ENCODE data around the gene PGA4.
"Not testable (repeated sequence)": the region's sequence is repeated elsewhere in the genome, so short reads cannot be mapped to it uniquely, and the experiment has no call there.

Gene PGA4

DNA sequence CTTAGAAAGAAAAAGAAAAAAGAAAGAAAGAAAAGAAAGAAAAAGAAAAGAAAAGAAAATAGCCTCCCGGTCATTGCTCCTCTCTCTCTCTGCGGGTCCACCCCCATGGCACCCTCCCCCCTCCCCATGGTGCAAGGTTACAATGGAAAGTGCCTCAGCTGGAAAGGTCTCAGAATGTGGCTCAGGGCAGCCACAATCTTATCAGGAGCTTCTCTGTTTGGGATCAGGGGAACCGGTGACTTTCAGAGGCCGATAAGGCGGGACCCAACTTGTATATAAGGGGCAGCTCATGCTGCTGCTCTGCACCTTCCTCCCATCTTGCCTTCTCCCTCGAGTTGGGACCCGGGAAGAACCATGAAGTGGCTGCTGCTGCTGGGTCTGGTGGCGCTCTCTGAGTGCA is at the start of gene PGA4:
Gene PGA4, plus strand, starts transcription at position 301 of the 400 bp plus-strand sequence. Its CDS starts 54 bp downstream, at position 355.
- not testable (repeated sequence) for DNase-seq (ENCODE audit: low spot score)

GRCh38 chr11:61172356-61172755 is 49.8 kb upstream of the PGA4 start:
- no peak for DNase-seq (ENCODE audit: low spot score)

DNA sequence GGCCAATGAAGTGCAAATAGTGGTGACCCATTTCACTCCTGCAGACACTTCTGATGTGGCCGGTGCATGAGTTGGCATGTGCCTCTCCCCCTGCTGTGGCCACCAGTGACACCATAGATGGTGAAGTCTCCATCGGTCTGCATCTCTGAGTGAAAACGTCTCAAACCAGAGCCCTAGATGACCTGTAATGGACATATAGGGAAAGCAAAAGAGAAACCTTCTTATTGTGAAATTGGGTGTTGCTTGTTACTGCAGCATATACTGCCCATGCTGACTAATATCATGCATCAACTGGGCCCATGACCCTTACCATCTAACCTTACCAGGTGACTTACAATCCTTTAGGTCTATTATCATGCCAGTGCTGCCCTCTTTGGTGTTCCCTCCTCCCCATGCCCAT is 49.3 kb upstream of the PGA4 start:
- no peak for DNase-seq (ENCODE audit: low spot score)

- DNase-seq (ENCODE audit: low spot score), result no peak
These were observed 48.7 kb upstream of the PGA4 start for GRCh38 chr11:61173456-61173855.

- DNase-seq (ENCODE audit: low spot score), result no peak
These were observed 47.9 kb upstream of the PGA4 start for GRCh38 chr11:61174273-61174672.

DNA sequence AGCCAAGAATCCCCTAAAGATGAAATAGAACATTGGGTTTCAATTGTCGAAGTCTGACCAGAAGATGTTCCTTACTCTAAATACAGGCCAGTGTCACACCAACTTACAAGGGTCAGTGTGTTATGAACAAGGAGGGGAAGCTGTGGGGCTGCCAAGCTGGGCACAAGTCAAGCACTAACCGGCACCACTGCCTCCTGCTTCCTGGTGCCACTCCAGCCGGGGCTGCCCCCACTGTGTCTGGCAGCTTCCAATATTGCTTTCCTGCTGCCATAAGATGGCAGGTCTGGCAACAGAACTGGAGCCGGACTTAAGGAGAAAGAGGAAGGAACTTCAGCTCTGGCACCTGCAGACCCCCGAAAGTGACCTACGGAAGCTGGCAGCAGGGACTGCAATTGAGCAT is 47.2 kb upstream of the PGA4 start:
- no peak for DNase-seq (ENCODE audit: low spot score)

DNA sequence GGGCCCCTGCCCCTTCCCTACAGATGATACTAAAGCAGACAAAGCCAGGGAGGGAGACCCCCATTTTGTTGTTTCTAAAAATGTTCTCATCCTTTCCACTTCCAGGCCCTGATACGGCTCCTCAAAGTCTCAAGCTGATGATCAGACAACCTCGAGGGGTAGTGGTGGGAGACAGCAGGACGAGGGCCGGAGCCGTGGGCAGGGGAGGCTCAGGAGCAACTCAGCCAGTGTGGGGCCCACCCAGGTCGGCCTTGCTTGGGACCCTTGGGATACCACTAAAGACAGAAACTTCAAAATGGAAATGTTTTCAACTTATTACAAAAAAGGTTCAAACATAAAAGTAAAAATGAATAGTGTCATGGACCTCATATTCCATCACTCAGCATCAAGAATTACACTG is 45.7 kb upstream of the PGA4 start:
- DNase-seq (ENCODE audit: low spot score), result no peak

- not testable (repeated sequence) for DNase-seq (ENCODE audit: low spot score)
These were observed 41.9 kb upstream of the PGA4 start for GRCh38 chr11:61180205-61180604.

GRCh38 chr11:61181489-61181888 is 40.7 kb upstream of the PGA4 start:
- DNase-seq (ENCODE audit: low spot score), result no peak

DNA sequence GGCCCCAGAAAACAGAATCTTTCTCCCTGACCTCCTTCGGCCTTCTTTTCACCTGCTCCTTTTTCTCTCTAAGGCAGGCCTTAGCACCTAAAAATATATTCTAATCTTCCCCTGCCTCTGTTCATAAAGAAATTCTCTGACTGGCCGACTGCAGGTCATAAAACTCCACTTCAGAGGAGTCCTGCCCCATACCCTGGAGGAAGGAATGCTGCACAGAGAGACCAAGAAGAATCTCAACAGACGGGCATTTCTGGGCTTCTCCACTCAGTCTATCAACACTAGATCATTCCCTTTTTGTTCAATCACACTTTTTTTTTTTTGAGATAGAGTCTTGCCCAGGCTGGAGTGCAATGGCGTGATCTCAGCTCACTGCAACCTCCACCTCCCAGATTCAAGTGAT is 38.5 kb upstream of the PGA4 start:
- DNase-seq (ENCODE audit: low spot score), result no peak

DNA sequence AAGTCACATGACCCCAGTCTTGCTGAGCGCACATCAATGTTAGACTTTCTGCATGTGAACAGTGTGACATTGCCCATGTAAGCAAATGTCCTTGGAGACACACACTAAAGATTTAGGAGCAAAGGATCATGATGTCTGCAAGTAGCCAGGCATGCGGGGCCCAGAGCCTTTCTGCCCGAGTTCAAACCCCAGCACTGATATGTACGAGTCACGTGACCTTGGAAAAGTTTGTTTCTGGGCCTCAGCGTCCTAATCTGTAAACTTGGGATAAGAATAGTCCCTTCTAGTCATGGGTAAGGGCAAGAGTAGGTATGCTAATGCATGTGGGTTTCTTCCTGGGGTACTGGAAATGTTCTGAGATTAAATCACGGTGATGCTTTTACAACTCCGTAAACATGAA is 35.6 kb upstream of the PGA4 start:
- no peak for DNase-seq (ENCODE audit: low spot score)

- peak; percentile 43 for DNase-seq (ENCODE audit: low spot score)
These were observed 34.5 kb upstream of the PGA4 start for GRCh38 chr11:61187505-61188130.

GRCh38 chr11:61189933-61190332 is 32.2 kb upstream of the PGA4 start:
- no peak for DNase-seq (ENCODE audit: low spot score)

GRCh38 chr11:61193596-61193995 is 28.6 kb upstream of the PGA4 start:
- no peak for DNase-seq (ENCODE audit: low spot score)

DNA sequence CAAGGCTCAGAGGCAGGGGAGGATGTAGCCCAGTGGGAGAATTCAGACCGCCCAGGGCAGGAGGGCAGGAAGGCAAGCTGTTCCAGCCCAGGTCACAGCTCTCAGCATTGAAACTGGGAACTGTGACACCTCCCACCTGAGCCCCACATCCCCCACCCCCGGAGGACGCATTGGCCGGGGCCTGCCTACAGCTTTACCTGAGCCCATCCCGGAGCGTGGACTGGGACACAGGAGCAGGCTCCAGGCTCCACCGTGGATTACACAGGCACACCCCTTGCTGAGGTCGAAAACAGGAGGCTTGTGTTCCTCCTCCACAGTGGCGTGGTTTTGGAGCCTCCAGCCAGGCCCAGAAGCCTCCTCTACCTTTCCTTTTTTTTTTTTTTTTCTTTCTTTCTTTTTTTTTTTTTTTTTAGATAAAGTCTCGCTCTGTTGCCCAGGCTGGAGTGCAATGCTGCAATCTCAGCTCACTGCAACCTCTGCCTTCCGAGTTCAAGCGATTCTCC is 27.9 kb upstream of the PGA4 start:
- DNase-seq (ENCODE audit: low spot score), result no peak

DNA sequence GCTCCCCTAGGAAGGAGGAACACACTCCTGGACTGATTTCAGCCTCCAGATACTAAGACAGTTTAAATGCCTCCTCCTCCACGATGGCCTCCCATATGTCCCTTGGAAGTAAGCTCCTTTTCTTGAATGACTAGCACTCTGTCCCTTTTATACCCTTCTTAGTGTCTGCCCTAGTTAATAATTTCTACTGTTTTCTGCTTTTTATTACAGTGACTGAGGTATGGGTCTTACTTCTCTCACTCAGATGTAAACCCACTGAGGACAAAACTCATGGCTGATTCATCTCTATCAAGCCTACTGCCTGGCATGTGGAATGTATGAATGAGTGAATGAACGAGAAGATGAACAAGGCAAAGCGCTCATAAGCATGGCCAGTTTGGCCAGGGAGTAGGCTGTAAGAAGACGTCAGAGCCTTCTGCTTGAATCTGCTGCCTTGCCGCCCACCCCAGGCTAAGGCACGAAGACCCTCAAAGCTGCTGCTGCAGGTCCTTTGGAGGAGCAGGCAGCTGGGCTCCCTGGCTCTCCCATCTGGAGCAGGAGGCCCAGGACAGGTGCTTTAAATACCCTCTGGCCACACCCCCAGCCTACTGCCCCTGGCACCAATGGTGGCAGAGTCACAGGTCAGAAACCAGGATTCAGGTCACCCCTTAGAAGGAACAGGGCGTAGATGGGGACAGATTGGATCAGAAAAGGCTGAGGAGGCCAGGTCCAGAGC is 27.0 kb upstream of the PGA4 start:
- DNase-seq (ENCODE audit: low spot score), result no peak

DNA sequence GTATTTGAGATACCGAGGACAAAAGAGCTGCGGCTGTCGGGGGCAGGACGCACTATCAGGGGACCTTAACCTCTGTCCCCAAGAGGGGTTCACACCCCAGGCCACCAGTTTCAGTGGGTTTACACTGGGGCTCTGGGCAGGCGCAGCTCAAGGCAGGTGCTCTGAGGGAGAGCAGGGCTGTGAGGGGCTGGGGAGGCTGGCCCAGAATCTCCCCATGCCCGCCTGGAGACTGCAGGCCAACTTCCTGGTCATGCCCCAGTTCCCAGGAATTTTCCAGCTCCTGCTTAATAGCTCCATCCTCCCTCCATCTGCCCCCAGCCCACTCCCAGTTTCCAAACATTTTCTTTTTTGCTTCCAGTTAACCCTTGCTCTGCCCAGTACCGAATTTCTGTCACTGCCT is 26.4 kb upstream of the PGA4 start:
- DNase-seq (ENCODE audit: low spot score), result no peak

DNA sequence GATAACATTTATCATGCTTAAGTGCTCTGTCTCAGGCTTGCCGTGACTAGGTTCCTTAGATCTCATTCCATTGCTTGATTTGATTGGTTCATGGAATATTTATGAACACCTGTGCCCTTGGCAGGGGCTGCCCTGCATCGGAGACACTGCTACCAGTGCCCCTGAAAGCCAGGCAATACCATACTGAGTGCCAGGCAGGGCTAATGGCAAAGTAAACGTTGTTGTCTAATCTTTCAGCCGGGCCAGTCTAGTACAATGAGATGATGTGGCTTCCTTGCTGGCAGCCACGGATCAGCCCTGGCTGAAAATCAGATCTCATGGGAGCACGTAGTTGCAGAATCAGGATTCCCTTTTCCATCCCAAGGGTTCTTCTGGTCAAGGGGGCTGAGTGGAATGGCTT is 23.8 kb upstream of the PGA4 start:
- DNase-seq (ENCODE audit: low spot score), result no peak

DNA sequence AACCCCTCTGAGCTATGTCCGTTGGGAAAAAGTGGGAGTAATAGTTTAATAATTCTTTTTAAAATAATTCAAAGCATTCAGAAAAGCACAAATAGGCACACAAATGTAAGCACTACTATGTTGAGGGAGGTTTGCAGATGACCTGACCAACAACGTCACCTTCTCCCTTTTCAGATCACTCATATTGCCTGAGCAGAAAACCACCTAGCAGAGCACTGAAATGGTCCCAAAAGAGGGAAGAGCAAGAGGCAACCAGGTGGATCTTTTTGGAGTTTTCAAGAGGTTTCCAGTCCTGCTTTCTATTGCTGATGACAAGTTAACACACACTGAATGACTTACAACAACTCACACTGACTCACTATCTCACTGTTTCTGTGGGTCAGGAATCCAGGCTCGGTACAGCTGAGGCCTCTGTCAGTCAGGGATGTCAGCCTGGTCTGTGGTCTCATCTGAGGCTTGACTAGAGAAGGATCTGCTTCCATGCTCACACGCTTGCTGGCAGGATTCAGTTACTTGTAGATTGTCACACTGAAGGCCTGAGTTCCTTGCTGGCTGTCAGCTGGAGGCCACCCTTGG is 23.1 kb upstream of the PGA4 start:
- DNase-seq (ENCODE audit: low spot score), result no peak

DNA sequence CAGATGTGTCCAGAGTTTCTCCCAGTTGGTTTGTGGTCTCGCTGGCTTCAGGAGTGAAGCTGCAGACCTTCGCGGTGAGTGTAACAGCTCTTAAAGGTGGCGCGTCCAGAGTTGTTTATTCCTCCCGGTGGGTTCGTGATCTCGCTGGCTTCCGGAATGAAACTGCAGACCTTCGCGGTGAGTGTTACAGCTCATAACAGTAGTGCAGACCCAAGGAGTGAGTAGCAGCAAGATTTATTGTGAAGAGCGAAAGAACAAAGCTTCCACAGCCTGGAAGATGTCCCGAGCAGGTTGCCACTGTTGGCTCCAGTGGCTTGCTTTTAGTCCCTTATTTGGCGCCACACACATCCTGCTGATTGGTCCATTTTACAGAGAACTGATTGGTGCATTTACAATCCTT is 20.7 kb upstream of the PGA4 start:
- DNase-seq (ENCODE audit: low spot score), result no peak

GRCh38 chr11:61202950-61203746 is 19.0 kb upstream of the PGA4 start, which contains the start of gene PGA3:
Gene PGA3, plus strand, starts transcription at chr11:61203515. Its CDS starts 50 bp downstream, at chr11:61203565.
- DNase-seq (ENCODE audit: low spot score), result not testable (repeated sequence)

DNA sequence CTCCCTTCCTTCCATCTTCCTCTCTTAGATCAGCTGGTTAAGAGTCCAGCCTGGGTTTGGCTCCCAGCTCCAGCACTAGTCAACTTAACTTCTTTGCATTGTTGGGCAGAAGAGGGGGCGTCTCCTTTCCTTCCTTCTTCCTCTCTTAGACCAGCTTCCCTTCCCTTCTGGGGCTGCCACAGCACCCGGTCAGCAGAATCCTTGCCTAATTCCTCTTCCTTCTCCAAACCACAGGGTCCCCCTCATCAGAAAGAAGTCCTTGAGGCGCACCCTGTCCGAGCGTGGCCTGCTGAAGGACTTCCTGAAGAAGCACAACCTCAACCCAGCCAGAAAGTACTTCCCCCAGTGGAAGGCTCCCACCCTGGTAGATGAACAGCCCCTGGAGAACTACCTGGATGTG is 18.3 kb upstream of the PGA4 start:
- DNase-seq (ENCODE audit: low spot score), result not testable (repeated sequence)
